Mammary epithelial cell (primary cell): ENCODE results near the gene LRMDA.

ENCODE experiments used
- CTCF ChIP-seq, 2 donors: IDR thresholded peaks in 1 of 2; conservative IDR thresholded peaks in 1 of 2; 2 replicates each; pipeline ENCODE4 v1.5.1; 2011 to 2012; ENCODE audit warnings: inconsistent platforms in 2 of 2, low read length in 2 of 2, mild to moderate bottlenecking in 2 of 2, control low read depth in 1 of 2, low read depth in 1 of 2; ENCODE audit not compliant: insufficient read depth in 1 of 2; ENCODE audit errors: extremely low read depth in 1 of 2
- EZH2 ChIP-seq: IDR thresholded peaks from 2 replicates; pipeline ENCODE4 v1.6.1; 2012; ENCODE audit warnings: low read length, inconsistent platforms, borderline replicate concordance

- no peak for TF ChIP-seq CTCF (conservative IDR thresholded peaks at IDR 0.05 in 1 of 2, IDR thresholded peaks at IDR 0.05 in 1 of 2; ENCODE audit: extremely low read depth in 1 of 2, insufficient read depth in 1 of 2, low read depth in 1 of 2, low read length in 2 of 2)
- no peak for TF ChIP-seq EZH2
Measured at GRCh38 chr10:76139431-76139830, 708.0 kb downstream of the LRMDA start.
